Activated CD8-positive, alpha-beta memory T cell treated with anti-CD3 and anti-CD28 coated beads for 24 hours (primary cell): ENCODE measurements around the gene LHX4.
A peak's percentile ranks its signal among the peaks of the same experiment; 100 is the strongest.

Source experiments
- DNase-seq: peaks from one replicate; pipeline ENCODE4 v3.0.0-alpha.2; 2020

Gene LHX4

GRCh38 chr1:180229483-180230415 lies at the start of gene LHX4:
Gene LHX4, plus strand, starts transcription at chr1:180230264. Its CDS starts 266 bp downstream, at chr1:180230530.
- DNase-seq: peak; percentile 66

GRCh38 chr1:180181048-180181447 lies 49.0 kb upstream of the LHX4 start:
- no peak for DNase-seq

GRCh38 chr1:180181996-180182642 lies 47.9 kb upstream of the LHX4 start:
- no peak for DNase-seq

- DNase-seq: no peak
Observed at GRCh38 chr1:180182643-180183311, 47.3 kb upstream of the LHX4 start.

DNA sequence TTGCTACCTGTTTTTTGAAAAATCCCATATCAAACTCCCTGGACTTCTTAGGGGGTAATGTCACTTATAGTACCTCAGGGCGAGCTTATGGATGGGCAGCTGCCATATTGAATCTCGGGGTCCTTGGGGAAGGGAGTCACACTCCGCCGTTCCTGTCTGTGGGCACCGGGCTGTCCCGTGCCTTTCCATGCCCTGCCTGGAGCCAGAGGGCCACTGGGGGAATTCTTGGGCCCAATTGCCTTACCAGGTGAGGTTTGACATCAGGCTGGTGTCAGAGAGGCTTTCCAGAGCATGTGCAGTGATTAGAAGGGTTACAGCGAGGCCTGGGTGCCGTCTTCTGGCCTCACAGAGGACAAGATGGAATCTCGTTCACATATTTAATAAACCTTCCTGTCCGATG lies 46.6 kb upstream of the LHX4 start:
- DNase-seq: no peak

DNA sequence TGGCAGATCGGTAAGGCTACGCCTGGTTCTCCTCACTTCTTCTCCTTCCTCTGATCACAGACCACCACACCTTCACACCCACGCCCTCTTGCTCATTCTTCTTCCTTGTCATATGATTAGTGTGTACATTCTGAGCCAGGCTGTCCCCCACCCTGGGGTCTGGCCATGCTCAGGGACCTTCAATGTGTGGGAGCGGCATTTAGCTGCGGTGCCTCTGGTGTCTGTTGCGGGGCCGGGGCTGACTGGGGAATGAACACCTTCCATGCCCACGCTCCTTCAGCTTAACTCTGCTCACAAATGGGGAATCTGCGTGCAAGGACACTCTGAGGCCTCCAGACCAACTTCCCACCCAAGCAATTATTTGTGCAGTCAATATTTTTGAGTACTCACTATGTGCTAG lies 46.0 kb upstream of the LHX4 start:
- DNase-seq: no peak

DNA sequence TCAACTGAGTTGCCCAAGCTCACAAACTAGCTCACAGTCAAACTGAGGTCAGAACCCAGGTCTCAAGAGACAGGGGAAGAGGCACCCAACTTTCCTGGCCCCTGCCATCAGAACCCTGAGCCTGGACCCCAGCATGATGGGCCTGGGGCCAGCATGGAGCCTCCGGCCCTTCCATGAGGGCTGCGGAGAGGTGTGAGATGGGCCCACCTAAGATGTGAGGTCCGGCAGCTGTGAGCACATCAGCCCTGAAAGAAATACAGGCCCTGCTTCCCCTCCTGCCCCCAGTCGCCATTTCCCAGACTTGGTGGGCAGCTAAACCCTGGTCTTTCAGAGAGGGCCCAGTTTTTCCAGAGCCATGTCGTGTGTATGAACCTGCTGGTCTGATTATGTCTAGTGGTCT lies 44.8 kb upstream of the LHX4 start:
- no peak for DNase-seq

DNA sequence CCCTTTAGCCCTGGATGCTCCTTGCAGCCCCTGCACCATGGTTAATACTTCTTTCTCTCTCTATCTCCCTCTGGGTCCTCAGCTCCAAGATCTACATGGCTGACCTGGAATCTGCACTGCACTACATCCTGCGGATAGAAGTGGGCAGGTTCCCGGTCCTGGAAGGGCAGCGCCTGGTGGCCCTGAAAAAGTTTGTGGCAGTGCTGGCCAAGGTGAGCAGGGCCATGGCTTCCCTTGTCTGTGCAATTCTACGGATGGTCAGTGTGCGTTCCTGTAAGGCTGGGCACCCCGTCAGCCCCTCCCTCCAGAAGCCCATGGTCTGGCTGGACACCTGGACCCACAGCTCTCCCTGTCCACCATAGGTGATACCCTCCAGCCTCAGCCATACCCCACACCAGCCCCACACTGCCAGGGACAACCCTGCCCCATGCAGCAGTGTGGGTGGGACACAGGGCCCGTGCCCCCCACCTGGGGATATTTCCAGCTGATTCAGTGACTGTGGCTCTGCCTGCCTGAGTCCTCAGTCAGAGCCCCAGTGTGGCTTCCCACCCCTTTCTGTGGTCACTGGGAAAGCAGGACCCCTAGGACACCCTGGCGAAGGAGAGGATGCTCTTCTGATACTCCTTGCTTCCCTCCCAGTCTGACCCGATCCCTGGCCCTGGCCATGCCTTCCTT lies 44.0 kb upstream of the LHX4 start:
- DNase-seq: no peak

- DNase-seq: no peak
Observed at GRCh38 chr1:180186831-180187230, 43.2 kb upstream of the LHX4 start.

GRCh38 chr1:180187626-180188025 lies 42.4 kb upstream of the LHX4 start:
- no peak for DNase-seq

DNA sequence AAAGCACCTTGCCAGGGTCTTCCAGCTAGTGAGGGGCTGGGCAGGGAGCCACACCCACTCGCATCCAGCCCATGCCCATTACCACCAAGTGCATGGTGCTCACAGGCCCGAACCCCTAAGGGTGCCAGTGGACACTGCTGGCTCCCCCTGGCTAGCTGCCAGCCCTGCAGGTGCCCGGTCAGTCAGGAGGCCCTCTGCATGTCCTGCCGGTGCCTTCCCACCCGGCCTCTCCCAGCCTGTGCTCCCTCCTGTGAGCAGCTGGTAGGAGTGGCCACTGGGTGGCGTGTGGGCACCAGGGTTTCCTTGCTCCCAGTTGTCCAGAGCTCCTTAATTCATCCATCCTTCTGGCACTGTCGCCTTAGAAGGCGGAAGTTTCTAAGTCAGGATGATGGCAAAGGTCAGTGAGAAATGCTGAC lies 42.0 kb upstream of the LHX4 start:
- DNase-seq: no peak

DNA sequence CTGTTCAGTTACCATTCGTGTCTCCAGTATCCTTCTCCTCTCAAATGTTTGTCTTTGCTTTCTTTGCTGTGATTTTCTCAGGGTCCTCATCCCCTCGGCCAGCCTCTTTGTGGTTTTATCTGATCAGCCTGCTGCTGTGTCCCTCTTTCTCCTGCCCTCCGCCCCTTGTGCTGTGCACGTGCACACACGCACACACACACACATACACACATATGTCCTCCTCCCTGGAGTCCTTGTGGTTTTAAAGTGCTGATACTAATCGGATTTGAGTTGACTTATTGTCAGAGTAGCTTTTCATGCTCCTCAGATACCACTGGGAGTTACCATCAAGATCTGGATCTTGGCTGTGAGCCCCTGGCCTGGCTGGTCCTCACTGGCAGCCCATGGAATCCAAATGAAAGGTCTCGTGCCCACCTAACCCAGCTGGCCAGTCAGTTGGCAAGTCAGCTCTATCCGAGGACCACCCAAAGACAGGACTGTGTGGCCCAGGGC lies 41.3 kb upstream of the LHX4 start:
- no peak for DNase-seq

DNA sequence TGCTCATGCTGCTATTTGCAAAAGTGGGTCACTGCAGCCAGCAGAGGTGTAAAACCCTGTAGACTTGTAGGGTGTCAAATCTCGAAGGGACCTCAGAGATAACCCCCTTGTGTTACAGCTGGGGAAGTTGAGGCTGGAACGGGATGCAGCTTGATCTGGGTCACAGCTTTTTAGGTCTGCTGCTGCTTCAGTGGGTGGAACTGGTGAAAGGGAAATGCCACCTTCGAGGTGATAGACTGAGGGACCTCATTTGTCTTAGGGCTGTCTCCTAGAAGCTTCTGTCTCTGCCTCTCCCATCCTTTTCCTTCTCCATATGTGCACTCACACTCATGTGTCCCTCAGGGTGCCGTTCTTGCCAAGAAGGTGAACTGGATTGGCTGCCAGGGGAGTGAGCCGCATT lies 40.0 kb upstream of the LHX4 start:
- no peak for DNase-seq

DNA sequence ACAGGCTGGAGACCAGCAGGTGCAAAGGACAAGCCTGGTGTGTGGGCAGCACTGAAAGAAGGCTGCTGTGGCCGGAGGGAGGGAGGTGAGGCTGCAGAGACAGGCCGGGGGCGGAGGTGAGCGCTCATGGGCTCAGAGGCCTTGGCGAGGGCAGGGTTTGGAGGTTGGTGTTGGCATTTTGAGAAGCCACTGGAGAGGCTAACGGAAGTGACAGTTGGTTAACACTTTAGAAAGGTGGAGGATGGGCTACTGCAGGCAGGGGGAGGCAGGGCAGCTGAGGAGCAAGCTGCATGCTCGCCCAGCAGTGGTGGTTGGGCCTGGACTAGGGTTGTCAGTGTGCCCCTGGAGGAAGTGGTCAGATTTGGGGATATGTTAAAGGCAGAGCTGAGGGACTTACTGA lies 37.9 kb upstream of the LHX4 start:
- DNase-seq: no peak

GRCh38 chr1:180193141-180194047 lies 36.7 kb upstream of the LHX4 start:
- DNase-seq: no peak

GRCh38 chr1:180194048-180194425 lies 36.0 kb upstream of the LHX4 start:
- DNase-seq: no peak

GRCh38 chr1:180194546-180195207 lies 35.4 kb upstream of the LHX4 start:
- no peak for DNase-seq

DNA sequence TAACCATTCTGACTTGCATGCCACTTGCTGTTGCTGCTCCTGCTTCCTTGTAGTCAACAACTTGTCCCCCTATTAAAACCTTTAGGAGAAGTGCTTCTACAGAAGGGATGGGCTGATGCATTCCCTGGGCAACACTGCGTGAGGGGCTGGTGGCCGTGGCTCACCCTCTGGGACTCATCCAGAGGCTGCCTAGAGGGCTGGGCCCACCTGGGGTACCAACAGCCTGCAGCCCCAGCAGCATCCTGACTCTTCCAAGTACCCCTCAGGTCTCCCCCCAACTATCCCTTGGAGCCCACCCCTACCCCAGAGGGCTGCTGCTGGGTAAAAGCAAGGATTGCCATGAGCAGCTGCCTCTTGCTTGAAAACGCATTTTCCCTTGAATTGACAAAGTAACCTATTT lies 34.7 kb upstream of the LHX4 start:
- DNase-seq: no peak

DNA sequence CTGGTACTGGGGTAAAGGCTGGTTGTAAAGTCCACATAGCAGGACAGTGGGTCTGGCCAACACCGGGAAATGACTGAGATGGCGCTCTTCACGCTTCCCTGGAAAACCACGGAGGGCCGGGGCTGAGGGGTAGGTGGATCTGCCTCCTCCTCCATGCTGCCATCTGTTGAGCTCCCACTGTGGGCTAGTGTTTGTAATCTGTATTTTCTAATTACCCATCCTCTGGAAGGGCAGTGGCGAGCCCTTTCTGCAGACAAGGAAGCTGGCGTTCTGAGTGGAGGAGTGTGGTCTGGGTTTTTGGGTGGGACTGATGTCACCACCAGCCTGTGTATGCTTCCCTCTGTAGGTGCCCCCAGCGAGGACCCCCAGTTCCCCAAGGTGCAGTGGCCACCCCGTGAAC lies 34.1 kb upstream of the LHX4 start:
- DNase-seq: no peak

DNA sequence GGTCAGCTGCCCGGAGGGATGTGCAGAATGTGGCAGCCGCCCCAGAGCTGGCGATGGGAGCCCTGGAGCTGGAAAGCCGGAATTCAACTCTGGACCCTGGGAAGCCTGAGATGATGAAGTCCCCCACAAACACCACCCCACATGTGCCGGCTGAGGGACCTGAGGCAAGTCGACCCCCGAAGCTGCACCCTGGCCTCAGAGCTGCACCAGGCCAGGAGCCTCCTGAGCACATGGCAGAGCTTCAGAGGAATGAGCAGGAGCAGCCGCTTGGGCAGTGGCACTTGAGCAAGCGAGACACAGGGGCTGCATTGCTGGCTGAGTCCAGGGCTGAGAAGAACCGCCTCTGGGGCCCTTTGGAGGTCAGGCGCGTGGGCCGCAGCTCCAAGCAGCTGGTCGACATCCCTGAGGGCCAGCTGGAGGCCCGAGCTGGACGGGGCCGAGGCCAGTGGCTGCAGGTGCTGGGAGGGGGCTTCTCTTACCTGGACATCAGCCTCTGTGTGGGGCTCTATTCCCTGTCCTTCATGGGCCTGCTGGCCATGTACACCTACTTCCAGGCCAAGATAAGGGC lies 33.5 kb upstream of the LHX4 start:
- no peak for DNase-seq

GRCh38 chr1:180197231-180197630 lies 32.8 kb upstream of the LHX4 start:
- DNase-seq: no peak
